HepG2 (cell line): ENCODE data around the gene HES1. TPM values are rescaled to one million over a fixed set of nuclear protein-coding genes. Genes with fewer than 3 reads are reported as not detected.

Experiments
- ATAC-seq: fragments of 200-7000 bp; cut with Tn5 transposase; 3 replicates; pipeline ENCODE4 v1.9.1; 2020; ENCODE audit warnings: mild to moderate bottlenecking, moderate library complexity
- BruUV-seq: library from RNA; stranded (reverse); fragments of 400-500 nt; replicated peaks from 2 replicates; lab custom pipeline; 2021; lab: Mats Ljungman, UMichigan
- CTCF ChIA-PET: fragments of 300-600 bp; formaldehyde crosslinking; extraction: SDS; loops from one replicate; lab custom pipeline; 2021; ENCODE audit warnings: low total read pairs, inconsistent platforms, low intra/inter-chr PET ratio; lab: Yijun Ruan, JAX
- POLR2A ChIA-PET: fragments of 350-600 bp; sonication (Branson Sonifier 250); formaldehyde crosslinking; loops from one replicate; lab custom pipeline; 2020; ENCODE audit warnings: antibody characterized with exemption, inconsistent platforms; lab: Yijun Ruan, JAX
- DNase-seq: peaks from one replicate; pipeline ENCODE4 v3.0.0-alpha.2; 2015; ENCODE audit warnings: low spot score
- FAIRE-seq: peaks from 3 replicates; lab custom pipeline; 2011; peaks lifted over from hg19 to GRCh38; lab: Jason Lieb, UNC
- H2AFZ ChIP-seq: one replicate; pipeline ENCODE4 v1.6.1; 2011; ENCODE audit warnings: low read length, inconsistent platforms
- H3K27ac ChIP-seq: fragments of 300-600 bp; 3 replicates; pipeline ENCODE4 v1.8.0; 2011; ENCODE audit warnings: mixed run types, mild to moderate bottlenecking, mixed read lengths, low read length, inconsistent platforms; ENCODE audit not compliant: insufficient read depth; ENCODE audit errors: extremely low read length
- H3K27me3 ChIP-seq, 2 experiments: fragments of 200-600 bp in 1 of 2; 2 replicates in 1 of 2; 3 replicates in 1 of 2; pipeline versions ENCODE4 v1.6.0 to v1.8.0; 2011; ENCODE audit warnings: low read length in 2 of 2, mild to moderate bottlenecking in 2 of 2, moderate library complexity in 2 of 2, inconsistent platforms in 1 of 2; ENCODE audit not compliant: insufficient read depth in 2 of 2, control insufficient read depth in 1 of 2
- H3K36me3 ChIP-seq, 2 experiments: fragments of 200-600 bp in 1 of 2; replicated peaks in 1 of 2; 2 replicates in 1 of 2; 3 replicates in 1 of 2; pipeline versions ENCODE4 v1.5.1 to v1.8.0; 2011; ENCODE audit warnings: low read length in 2 of 2, inconsistent platforms in 1 of 2; ENCODE audit not compliant: insufficient read depth in 2 of 2, control insufficient read depth in 1 of 2
- H3K4me1 ChIP-seq: 2 replicates; pipeline ENCODE4 v1.5.1; 2012; ENCODE audit warnings: low read length, inconsistent platforms; ENCODE audit not compliant: insufficient read depth
- H3K4me2 ChIP-seq: 2 replicates; pipeline ENCODE4 v1.6.0; 2011; ENCODE audit warnings: low read depth, low read length, inconsistent platforms
- H3K4me3 ChIP-seq, 3 experiments: fragments of 200-600 bp in 1 of 3; sonication (generic), shearing (Covaris generic) in 1 of 3; replicated peaks in 1 of 3; 2 replicates each; pipeline ENCODE4 v1.5.1; 2011 to 2016; ENCODE audit warnings: low read length in 3 of 3, inconsistent platforms in 2 of 3, low read depth in 2 of 3, mild to moderate bottlenecking in 2 of 3, control low read depth in 1 of 3, mixed read lengths in 1 of 3; ENCODE audit not compliant: insufficient read depth in 1 of 3
- H3K79me2 ChIP-seq: one replicate; pipeline ENCODE4 v1.6.1; 2011; ENCODE audit warnings: low read length, inconsistent platforms; ENCODE audit not compliant: insufficient read depth
- H3K9ac ChIP-seq: 2 replicates; pipeline ENCODE4 v1.6.0; 2011; ENCODE audit warnings: mild to moderate bottlenecking, low read depth, low read length, inconsistent platforms; ENCODE audit not compliant: insufficient read depth
- H3K9me3 ChIP-seq: 2 replicates; pipeline ENCODE4 v1.5.1; 2012; ENCODE audit warnings: mild to moderate bottlenecking, low read length
- H4K20me1 ChIP-seq: 2 replicates; pipeline ENCODE4 v1.6.0; 2011; ENCODE audit warnings: inconsistent platforms, mild to moderate bottlenecking, low read length, moderate library complexity; ENCODE audit not compliant: insufficient read depth
- HMGA1 ChIP-seq: sonication (generic); formaldehyde crosslinking; conservative IDR thresholded peaks from 2 replicates; pipeline ENCODE4 v1.4.0; 2020; ENCODE audit warnings: missing genetic modification reagents
- KAT2B ChIP-seq: fragments of 150-350 bp; IDR thresholded peaks from 2 replicates; pipeline ENCODE4 v1.6.1; 2014; ENCODE audit warnings: low read depth, low read length, borderline replicate concordance
- MTA1 ChIP-seq: sonication (generic); formaldehyde crosslinking; IDR thresholded peaks from 2 replicates; pipeline ENCODE4 v1.4.0; 2020; ENCODE audit warnings: missing genetic modification reagents, mild to moderate bottlenecking, borderline replicate concordance
- MTF1 ChIP-seq: sonication (generic); formaldehyde crosslinking; IDR thresholded peaks from 2 replicates; pipeline ENCODE4 v1.5.0; 2020; ENCODE audit warnings: missing genetic modification reagents
- NCOA5 ChIP-seq: sonication (generic); formaldehyde crosslinking; IDR thresholded peaks from 2 replicates; pipeline ENCODE4 v1.4.0; 2020; ENCODE audit warnings: missing genetic modification reagents
- NFE2L1 ChIP-seq: sonication (generic); formaldehyde crosslinking; IDR thresholded peaks from 2 replicates; pipeline ENCODE4 v1.4.0; 2020; ENCODE audit warnings: missing genetic modification reagents, mild to moderate bottlenecking, borderline replicate concordance
- PHF5A ChIP-seq: IDR thresholded peaks from one replicate; pipeline ENCODE4 v1.6.1; 2018; ENCODE audit warnings: low read depth, missing genetic modification reagents; ENCODE audit not compliant: unreplicated experiment
- PTBP1 ChIP-seq: fragments of 200-400 bp; formaldehyde crosslinking; IDR thresholded peaks from 2 replicates; pipeline ENCODE4 v1.6.1; 2018; ENCODE audit warnings: low read length, low read depth; ENCODE audit not compliant: poor library complexity, severe bottlenecking
- SCMH1 ChIP-seq: sonication (generic); formaldehyde crosslinking; IDR thresholded peaks from 2 replicates; pipeline ENCODE4 v1.9.0; 2021; ENCODE audit warnings: missing genetic modification reagents, mild to moderate bottlenecking, borderline replicate concordance
- SYNCRIP ChIP-seq: fragments of 200-400 bp; formaldehyde crosslinking; IDR thresholded peaks from 2 replicates; pipeline ENCODE4 v1.6.1; 2018; ENCODE audit warnings: mild to moderate bottlenecking, low read depth, low read length; ENCODE audit not compliant: insufficient read depth
- THAP11 ChIP-seq: IDR thresholded peaks from 2 replicates; pipeline ENCODE4 v1.6.1; 2016; ENCODE audit warnings: missing biosample characterization, missing genetic modification reagents
- ZBTB7A ChIP-seq: sonication (generic); formaldehyde crosslinking; IDR thresholded peaks from 2 replicates; pipeline ENCODE4 v1.8.0; 2022; ENCODE audit warnings: mild to moderate bottlenecking, missing genetic modification reagents
- ZC3H4 ChIP-seq: sonication (generic); formaldehyde crosslinking; IDR thresholded peaks from 2 replicates; pipeline ENCODE4 v1.4.0; 2020; ENCODE audit warnings: missing genetic modification reagents, borderline replicate concordance
- ZNF331 ChIP-seq: sonication (generic); formaldehyde crosslinking; IDR thresholded peaks from 2 replicates; pipeline ENCODE4 v1.4.0; 2020; ENCODE audit warnings: missing genetic modification reagents
- WGBS: methylation state at CpG from one replicate; pipeline ENCODE4 v1.1.6; 2017; ENCODE audit warnings: low lambda C conversion rate; 5-methylcytosine and 5-hydroxymethylcytosine counted together
- in situ Hi-C: cut with HindIII; loops from 2 replicates; pipeline ENCODE4 v1.10.0; 2017; ENCODE audit warnings: low pct_unique_long_range_greater_than_20kb; ENCODE audit not compliant: extremely low pct_ligation_motif_present
- intact Hi-C: fragments of 100-400 bp; cut with micrococcal nuclease; formaldehyde crosslinking; loops from one replicate; pipeline ENCODE4 v1.10.0; 2022; ENCODE audit not compliant: unreplicated experiment
- polyA plus RNA-seq, 8 experiments: library from polyadenylated mRNA; depleted of rRNA in 3 of 8; stranded (reverse) in 7 of 8; unstranded in 1 of 8; fragments of >200 nt; fragmentation: Illumina TruSeq in 4 of 8; extraction: Trizol in 4 of 8; gene quantifications; 2 replicates each; pipeline versions ENCODE4 v1.2.1 to v1.2.3, GENCODE V29; 2011 to 2016; ENCODE audit warnings: low read depth in 4 of 8, missing spikeins in 1 of 8, mixed read lengths in 1 of 8; ENCODE audit not compliant: insufficient read depth in 1 of 8
- total RNA-seq, 5 experiments: library from RNA; depleted of rRNA; stranded (reverse); fragments of >200 nt; fragmentation: Illumina TruSeq; extraction: Trizol; gene quantifications; 2 replicates each; pipeline ENCODE4 v1.2.3, GENCODE V29; 2016; ENCODE audit warnings: low read depth in 1 of 5
- TF ChIP-seq, protein P1 (sequence below): sonication (generic); formaldehyde crosslinking; IDR thresholded peaks from 2 replicates; pipeline ENCODE4 v1.9.0; 2022; ENCODE audit warnings: low read depth, missing genetic modification reagents

HES1 gene
- total and polyA plus RNA-seq, 2 of the 13 experiments (the other 11 are each of a cell fraction or from before 2014, with no cell fraction given): 15.4 to 19.8 TPM

DNA sequence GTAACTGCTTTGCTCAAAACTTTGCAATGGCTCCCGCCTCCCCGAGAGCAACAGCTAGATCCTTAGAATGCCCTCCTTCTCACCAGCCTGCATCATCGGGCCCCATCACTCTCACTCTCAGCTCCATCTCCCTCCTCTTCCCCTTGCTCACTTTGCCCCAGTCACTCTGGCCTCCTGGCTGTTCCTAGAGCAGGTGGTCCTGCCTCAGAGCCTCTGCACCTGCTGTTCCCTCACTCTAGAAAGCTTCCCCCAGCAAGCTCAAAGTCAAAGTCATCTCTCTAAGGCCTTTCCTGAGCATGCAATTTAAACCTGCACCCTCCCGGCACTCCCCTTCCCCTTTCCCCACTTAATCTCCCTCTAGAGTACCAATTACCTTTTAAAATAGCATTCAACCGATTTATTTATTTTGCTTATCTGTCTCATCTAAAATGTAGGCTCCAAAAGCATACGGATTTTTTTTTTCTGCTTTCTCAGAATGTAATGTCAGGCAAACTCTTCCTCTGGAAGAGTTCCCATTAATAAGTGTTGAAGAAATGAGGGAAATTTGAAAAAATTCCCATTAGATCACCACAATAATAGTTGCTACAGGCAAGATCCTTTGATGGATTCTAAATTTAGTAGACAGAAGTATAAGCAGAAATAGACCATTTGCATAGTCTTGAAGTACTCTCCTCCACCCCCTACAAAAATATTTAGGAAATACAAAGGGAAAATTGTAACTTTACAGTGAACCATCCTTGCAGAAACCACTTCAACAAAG, 15.9 kb upstream of the HES1 start:
- FAIRE-seq: no peak
- Histone ChIP-seq H3K4me3 (no peak overlapping the region), H3K9me3 (no peaks in the 10 kb centered on the region), H3K9ac (no peak overlapping the region), H2AFZ (no peak overlapping the region), H3K36me3 (no peaks in the 10 kb centered on the region), H3K27ac (no peak overlapping the region), H3K27me3 (no peaks in the 10 kb centered on the region), H3K79me2 (no peaks in the 10 kb centered on the region), H3K4me2 (no peak overlapping the region), H3K4me1 (peaks cover 59% of the 10 kb centered on the region), H4K20me1 (no peaks in the 10 kb centered on the region)
- in situ Hi-C loops: no loop called here
- WGBS: 72% methylated on average over 6 of the region's 6 CpGs
- intact Hi-C loops: loop anchor here (10.0 kb wide), 1 partner anchor 1425 kb away; the partner anchor contains the start of gene PPP1R2
- TF ChIP-seq KAT2B: no peak
- no peak for TF ChIP-seq MTA1 (CRISPR knock-in tag)
- no peak for TF ChIP-seq SCMH1 (CRISPR knock-in tag)
- no peak for TF ChIP-seq ZNF331 (CRISPR knock-in tag)
- no peak for TF ChIP-seq SYNCRIP
- no peak for TF ChIP-seq PHF5A (CRISPR knock-in tag)
- no peak for TF ChIP-seq MTF1 (CRISPR knock-in tag)
- no peak for TF ChIP-seq ZC3H4 (CRISPR knock-in tag)
- TF ChIP-seq, protein P1, sequence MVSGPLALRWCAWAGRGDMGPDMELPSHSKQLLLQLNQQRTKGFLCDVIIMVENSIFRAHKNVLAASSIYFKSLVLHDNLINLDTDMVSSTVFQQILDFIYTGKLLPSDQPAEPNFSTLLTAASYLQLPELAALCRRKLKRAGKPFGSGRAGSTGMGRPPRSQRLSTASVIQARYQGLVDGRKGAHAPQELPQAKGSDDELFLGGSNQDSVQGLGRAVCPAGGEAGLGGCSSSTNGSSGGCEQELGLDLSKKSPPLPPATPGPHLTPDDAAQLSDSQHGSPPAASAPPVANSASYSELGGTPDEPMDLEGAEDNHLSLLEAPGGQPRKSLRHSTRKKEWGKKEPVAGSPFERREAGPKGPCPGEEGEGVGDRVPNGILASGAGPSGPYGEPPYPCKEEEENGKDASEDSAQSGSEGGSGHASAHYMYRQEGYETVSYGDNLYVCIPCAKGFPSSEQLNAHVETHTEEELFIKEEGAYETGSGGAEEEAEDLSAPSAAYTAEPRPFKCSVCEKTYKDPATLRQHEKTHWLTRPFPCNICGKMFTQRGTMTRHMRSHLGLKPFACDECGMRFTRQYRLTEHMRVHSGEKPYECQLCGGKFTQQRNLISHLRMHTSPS: no peak
- TF ChIP-seq NFE2L1: no peak
- TF ChIP-seq PTBP1: no peak
- no peak for TF ChIP-seq HMGA1 (CRISPR knock-in tag)
- no peak for TF ChIP-seq NCOA5
- no peak for TF ChIP-seq THAP11 (CRISPR knock-in tag)
- no peak for TF ChIP-seq ZBTB7A (CRISPR knock-in tag)
- ChIA-PET POLR2A (interaction anchor here (0.7 to 1.3 kb wide), 2 partner anchors 11 to 15 kb away, joined by 3 to 4 read pairs; no protein-coding TSS in a partner anchor), CTCF (no interaction called here)
- no TSS peak for BruUV-seq
- no peak for ATAC-seq
- DNase-seq: no peak
